Right renal cortex interstitium (tissue), 3 donors: Measurements from ENCODE around the gene CDC42BPB. TPM values are rescaled to one million over a fixed set of nuclear protein-coding genes. Genes with fewer than 3 reads are reported as not detected.
A peak's percentile ranks its signal among the peaks of the same experiment; 100 is the strongest.
"Not testable (repeated sequence)": the region's sequence is repeated elsewhere in the genome, so short reads cannot be mapped to it uniquely, and the experiment has no call there.

Experiments
- DNase-seq, 3 donors: peaks; one replicate each; pipeline ENCODE4 v3.0.0-alpha.2; 2013; ENCODE audit warnings: low read depth in 3 of 3, low spot score in 2 of 3
- polyA plus RNA-seq, 3 donors: library from polyadenylated mRNA; unstranded; fragments of 120-200 nt; gene quantifications; one replicate each; pipeline ENCODE4 v1.2.1, GENCODE V29; 2013; ENCODE audit not compliant: insufficient read length in 3 of 3

Gene CDC42BPB
- polyA plus RNA-seq, 3 donors, result 69.7 to 74.1 (median 70.4) TPM

GRCh38 chr14:102905116-102906108, 151.9 kb downstream of the CDC42BPB start:
- no peak for DNase-seq

- no peak for DNase-seq
Observed at GRCh38 chr14:102903889-102904512, 153.3 kb downstream of the CDC42BPB start.

- no peak for DNase-seq
Observed at GRCh38 chr14:102903248-102903888, 154.0 kb downstream of the CDC42BPB start.

GRCh38 chr14:102902523-102903247, 154.7 kb downstream of the CDC42BPB start:
- no peak for DNase-seq

- no peak for DNase-seq
Observed at GRCh38 chr14:102902086-102902485, 155.3 kb downstream of the CDC42BPB start.

GRCh38 chr14:102901633-102902032, 155.7 kb downstream of the CDC42BPB start:
- no peak for DNase-seq

- DNase-seq, result no peak
Observed at GRCh38 chr14:102900631-102901571, 156.4 kb downstream of the CDC42BPB start.

GRCh38 chr14:102899516-102899900, 157.8 kb downstream of the CDC42BPB start:
- DNase-seq, result no peak

- DNase-seq, result no peak
Observed at GRCh38 chr14:102898776-102899515, 158.4 kb downstream of the CDC42BPB start.

GRCh38 chr14:102898298-102898697, 159.1 kb downstream of the CDC42BPB start:
- no peak for DNase-seq

- no peak for DNase-seq
Observed at GRCh38 chr14:102897299-102898027, 159.9 kb downstream of the CDC42BPB start.

- DNase-seq, result not testable (repeated sequence)
Observed at GRCh38 chr14:102896735-102897134, 160.6 kb downstream of the CDC42BPB start.

- DNase-seq, result peak in 2 of 3 donors; percentile 7
Observed at GRCh38 chr14:102893452-102893851, 163.9 kb downstream of the CDC42BPB start.

GRCh38 chr14:102892651-102893050, 164.7 kb downstream of the CDC42BPB start:
- no peak for DNase-seq

GRCh38 chr14:102891556-102891955, 165.8 kb downstream of the CDC42BPB start:
- no peak for DNase-seq

GRCh38 chr14:102891111-102891510, 166.2 kb downstream of the CDC42BPB start:
- no peak for DNase-seq

- no peak for DNase-seq
Observed at GRCh38 chr14:102889615-102890014, 167.7 kb downstream of the CDC42BPB start.

- DNase-seq, result no peak
Observed at GRCh38 chr14:102888748-102889147, 168.6 kb downstream of the CDC42BPB start.
